NCI-H2171 treated with DMSO at 0.1 percent for 48 hours (cell line): Measurements from ENCODE around the gene TNS2.

ENCODE experiments used
- DNase-seq: peaks from one replicate; lab custom pipeline; 2025; lab: John Stamatoyannopoulos, UW

TNS2 gene

DNA sequence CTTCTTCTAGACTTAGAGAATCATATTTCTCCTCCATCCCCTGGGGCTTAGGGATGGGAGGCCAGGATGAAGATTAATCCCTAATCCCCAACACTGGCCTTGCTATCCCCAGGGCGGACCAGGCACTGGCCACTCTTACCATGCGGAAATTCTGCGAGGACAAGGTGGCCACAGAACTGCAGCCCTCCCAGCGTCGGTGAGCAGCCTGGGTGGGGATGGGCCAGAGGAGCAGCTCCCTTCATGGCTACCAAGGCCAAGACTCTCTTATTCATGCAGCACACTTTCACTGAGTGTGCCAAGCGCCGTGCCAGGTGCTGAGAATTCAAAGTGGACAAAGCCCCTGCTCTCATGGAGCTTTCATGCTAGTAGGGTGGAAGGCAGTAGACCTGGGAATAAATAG lies 7.0 kb downstream of the TNS2 start:
- no peak for DNase-seq

GRCh38 chr12:53057816-53058500 lies 8.1 kb downstream of the TNS2 start:
- no peak for DNase-seq

GRCh38 chr12:53058674-53059433 lies 9.0 kb downstream of the TNS2 start:
- no peak for DNase-seq

DNA sequence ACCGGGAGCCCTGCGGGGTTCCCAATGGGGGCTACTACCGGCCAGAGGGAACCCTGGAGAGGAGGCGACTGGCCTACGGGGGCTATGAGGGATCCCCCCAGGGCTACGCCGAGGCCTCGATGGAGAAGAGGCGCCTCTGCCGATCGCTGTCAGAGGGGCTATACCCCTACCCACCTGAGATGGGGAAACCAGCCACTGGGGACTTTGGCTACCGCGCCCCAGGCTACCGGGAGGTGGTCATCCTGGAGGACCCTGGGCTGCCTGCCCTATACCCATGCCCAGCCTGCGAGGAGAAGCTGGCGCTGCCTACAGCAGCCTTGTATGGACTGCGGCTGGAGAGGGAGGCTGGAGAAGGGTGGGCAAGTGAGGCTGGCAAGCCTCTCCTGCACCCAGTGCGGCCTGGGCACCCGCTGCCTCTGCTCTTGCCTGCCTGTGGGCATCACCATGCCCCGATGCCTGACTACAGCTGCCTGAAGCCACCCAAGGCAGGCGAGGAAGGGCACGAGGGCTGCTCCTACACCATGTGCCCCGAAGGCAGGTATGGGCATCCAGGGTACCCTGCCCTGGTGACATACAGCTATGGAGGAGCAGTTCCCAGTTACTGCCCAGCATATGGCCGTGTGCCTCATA lies 9.7 kb downstream of the TNS2 start:
- DNase-seq = no peak

DNA sequence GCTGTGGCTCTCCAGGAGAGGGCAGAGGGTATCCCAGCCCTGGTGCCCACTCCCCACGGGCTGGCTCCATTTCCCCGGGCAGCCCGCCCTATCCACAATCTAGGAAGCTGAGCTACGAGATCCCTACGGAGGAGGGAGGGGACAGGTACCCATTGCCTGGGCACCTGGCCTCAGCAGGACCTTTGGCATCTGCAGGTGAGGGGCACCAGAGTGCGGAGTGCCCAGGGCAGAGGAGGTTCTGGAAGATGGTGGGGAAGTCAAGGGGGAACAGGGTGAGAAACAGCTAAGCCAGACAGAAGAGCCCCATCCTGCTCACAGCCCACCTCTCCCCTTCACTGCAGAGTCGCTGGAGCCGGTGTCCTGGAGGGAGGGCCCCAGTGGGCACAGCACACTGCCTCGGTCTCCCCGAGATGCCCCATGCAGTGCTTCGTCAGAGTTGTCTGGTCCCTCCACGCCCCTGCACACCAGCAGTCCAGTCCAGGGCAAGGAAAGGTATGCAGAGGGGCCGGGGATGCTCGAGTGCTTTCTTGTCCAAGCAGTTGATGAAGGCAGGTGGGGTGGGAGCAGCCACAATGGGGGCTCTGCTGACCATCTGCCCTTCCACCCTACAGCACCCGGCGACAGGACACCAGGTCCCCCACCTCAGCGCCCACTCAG lies 10.3 kb downstream of the TNS2 start:
- no peak for DNase-seq

DNA sequence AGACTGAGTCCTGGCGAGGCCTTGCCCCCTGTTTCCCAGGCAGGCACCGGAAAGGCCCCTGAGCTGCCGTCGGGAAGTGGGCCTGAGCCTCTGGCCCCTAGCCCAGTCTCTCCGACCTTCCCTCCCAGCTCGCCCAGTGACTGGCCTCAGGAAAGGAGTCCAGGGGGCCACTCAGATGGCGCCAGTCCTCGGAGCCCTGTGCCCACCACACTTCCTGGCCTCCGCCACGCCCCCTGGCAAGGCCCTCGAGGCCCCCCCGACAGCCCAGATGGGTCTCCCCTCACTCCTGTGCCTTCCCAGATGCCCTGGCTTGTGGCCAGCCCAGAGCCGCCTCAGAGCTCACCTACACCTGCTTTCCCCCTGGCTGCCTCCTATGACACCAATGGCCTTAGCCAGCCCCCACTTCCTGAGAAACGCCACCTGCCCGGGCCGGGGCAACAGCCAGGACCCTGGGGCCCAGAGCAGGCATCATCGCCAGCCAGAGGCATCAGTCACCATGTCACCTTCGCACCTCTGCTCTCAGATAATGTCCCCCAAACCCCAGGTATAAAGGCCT lies 10.9 kb downstream of the TNS2 start:
- DNase-seq = peak; percentile 80

GRCh38 chr12:53061404-53062010 lies 11.6 kb downstream of the TNS2 start:
- peak; percentile 84 for DNase-seq

GRCh38 chr12:53062011-53062961 lies 12.4 kb downstream of the TNS2 start:
- DNase-seq = peak; percentile 48

DNA sequence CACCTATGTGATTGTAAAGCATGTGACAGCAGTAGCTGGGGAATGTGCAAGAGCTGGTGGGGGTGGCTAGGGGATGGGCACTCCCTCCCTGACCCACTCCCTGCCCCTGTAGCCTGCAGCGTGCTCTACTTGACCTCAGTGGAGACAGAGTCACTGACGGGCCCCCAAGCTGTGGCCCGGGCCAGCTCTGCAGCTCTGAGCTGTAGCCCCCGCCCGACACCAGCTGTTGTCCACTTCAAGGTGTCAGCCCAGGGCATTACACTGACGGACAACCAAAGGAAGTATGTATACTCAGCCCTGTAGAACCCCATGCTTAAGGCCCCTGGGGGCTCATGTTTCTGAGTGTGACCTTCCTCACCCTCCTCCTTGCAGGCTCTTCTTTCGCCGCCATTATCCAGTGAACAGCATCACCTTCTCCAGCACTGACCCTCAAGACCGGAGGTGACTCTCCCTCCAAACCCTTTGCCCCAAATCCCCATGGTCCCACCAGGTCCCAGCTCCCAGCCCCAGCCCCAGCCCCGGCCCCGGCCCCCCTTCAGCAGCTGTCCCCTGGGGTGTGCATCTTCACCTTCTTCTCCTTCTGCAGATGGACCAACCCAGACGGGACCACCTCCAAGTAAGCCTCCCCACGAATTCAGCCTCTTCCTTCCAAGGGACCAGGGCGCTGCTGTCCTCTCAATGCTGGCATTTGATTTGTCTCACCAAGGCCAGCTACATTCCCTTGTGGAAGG lies 13.3 kb downstream of the TNS2 start:
- DNase-seq = no peak

DNA sequence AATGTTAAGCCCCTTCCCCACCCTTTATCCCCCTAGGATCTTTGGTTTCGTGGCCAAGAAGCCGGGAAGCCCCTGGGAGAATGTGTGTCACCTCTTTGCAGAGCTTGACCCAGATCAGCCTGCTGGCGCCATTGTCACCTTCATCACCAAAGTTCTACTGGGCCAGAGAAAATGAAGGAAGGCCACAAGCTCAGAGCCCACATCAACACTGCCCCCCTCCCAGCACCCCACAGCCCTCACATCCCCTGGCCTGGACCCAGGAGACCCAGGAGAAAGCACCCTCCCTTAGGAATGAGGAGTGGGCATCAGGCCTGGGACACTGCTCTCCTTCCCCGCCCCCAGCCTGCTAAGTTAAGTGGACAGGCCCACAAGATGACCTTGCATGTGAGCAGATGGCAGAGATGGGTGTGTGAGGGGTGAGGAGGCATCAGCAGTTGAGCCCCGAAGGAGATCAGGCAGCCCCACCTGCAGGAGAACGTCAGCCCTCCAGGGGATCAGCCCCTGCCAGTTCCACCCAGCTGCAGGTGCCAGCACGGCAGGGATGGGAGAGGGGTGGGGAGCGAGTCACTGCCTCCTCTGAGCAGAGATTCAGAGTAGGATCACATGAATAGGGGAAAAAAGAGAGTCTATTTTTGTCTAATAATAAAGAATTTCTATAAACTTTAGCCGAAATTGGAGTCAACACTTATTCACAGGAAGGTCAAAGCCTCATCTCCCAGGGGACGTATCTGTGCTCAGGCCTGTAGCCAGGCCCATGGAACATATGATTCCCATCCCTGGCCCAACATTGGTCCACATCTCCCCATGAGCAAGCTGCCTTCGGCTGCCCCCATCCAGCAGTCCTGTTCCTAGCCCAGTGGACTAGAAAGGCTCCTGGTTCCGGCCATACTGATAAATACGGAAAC lies 14.1 kb downstream of the TNS2 start:
- peak; percentile 60 for DNase-seq

- no peak for DNase-seq
Observed at GRCh38 chr12:53064613-53065436, 15.0 kb downstream of the TNS2 start.

DNA sequence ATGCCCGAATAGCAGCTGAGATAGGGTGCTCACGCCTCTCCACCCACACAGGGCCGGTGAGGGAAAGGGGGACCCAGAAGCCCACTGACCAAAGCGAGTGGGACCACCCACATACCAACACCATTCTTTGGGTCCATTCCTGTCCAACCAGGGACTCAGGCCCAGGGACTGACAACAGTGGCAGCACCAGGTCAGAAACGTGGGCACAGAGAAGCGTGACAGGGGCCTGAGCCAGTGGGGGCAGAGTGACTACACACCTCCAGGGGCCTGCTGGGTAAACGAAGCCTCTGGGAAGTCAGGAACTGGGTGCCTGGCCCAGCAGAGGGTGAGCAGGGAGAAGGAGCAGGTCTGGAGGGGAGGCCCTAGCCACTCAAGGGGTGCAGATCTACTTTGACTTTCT lies 15.6 kb downstream of the TNS2 start:
- no peak for DNase-seq

GRCh38 chr12:53065975-53066931 lies 16.4 kb downstream of the TNS2 start:
- DNase-seq = peak; percentile 68

- no peak for DNase-seq
Observed at GRCh38 chr12:53067074-53067992, 17.5 kb downstream of the TNS2 start.

DNA sequence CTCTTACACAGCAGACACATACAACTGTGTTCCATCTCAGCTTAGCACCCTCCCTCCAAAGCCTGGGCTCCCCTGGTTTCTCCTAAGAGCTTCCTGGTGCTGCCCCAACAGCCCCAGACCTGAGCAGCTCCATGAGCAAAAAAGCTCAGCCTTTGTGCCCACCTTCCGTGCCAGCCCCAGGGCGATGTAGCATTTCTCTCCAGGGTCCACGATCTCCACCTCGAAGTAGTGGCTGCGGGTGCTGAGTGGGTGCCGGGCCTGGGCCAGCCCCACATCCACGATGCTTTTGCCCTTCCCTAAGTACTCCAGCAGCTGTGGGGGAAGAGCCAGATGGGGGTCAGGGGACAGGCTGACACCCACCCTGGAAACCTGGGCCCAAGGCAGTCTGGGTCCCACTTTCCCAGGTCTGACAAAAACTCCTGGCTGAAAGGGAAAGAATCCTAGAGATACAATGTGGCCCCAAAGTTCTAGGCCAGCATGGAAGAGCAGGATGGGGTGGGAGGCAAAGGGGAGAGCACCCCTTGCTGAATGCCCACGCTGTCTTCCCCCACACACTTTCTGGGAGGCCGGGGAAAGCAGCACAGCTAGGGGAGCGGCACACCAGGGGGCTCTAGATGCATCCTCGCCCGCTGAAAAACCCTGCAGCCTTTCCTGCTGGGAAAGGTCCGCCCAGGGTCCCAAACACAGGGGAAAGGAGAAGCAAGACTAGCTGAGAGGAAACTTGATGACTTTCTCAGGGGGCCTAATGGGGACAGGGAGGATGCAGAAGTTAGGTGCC lies 18.3 kb downstream of the TNS2 start:
- no peak for DNase-seq
